ENCODE measurements around the gene EFHC1. TPM values are rescaled to one million over a fixed set of nuclear protein-coding genes. Genes with fewer than 3 reads are reported as not detected.
A peak's percentile ranks its signal among the peaks of the same experiment; 100 is the strongest.

EFHC1 gene
- total RNA-seq, 1 donor, result 21.6 TPM

DNA sequence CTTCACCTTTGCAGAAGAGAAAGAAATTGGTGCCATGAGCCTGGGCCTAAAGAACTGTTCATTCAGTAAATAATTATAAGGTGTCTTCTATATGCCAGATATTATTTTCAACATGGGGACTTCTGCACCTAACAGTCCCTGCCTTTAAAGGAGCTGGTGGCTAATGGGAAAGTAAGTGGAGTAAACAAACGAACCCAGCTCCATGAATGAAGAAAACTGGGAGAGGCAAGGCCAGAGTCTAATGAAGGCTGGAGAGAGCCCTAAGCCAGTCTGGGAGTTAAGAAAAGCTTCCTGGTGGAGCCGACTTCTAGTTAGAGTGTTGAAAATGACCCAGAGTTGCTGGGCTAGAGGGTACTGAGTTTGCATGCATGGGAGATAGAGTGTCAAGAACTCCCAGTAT, 24.2 kb upstream of the EFHC1 start:
- TF ChIP-seq CTCF (IDR thresholded peaks at IDR 0.05; ENCODE audit: insufficient read depth, low read depth, low read length), result no peak
- H3K4me3 ChIP-seq (ENCODE audit: low read depth, low read length), result no peak overlapping the region
- DNase-seq (ENCODE audit: low read depth), result no peak

- peak; percentile 70 for DNase-seq (ENCODE audit: low read depth)
- no peak overlapping the region for H3K4me3 ChIP-seq (ENCODE audit: low read depth, low read length)
- peak; percentile 90 for TF ChIP-seq CTCF (IDR thresholded peaks at IDR 0.05; ENCODE audit: insufficient read depth, low read depth, low read length)
Measured at GRCh38 chr6:52399511-52400312, 20.4 kb upstream of the EFHC1 start.

- no peak for DNase-seq (ENCODE audit: low read depth)
- H3K4me3 ChIP-seq (ENCODE audit: low read depth, low read length), result no peak overlapping the region
- no peak for TF ChIP-seq CTCF (IDR thresholded peaks at IDR 0.05; ENCODE audit: insufficient read depth, low read depth, low read length)
Measured at GRCh38 chr6:52400313-52401041, 19.7 kb upstream of the EFHC1 start.

DNA sequence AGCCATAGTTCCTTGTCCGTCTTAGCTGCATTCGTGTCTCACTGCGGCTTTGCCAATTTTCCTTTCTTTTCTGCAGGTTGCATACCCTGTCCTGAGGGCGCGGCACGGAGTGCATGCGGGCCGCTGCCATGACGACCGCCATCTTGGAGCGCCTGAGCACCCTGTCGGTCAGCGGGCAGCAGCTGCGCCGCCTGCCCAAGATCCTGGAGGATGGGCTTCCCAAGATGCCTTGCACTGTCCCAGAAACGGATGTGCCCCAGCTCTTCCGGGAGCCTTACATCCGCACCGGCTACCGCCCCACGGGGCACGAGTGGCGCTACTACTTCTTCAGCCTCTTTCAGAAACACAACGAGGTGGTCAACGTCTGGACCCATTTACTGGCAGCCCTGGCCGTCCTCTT, 17.1 kb upstream of the EFHC1 start:
- TF ChIP-seq CTCF (IDR thresholded peaks at IDR 0.05; ENCODE audit: insufficient read depth, low read depth, low read length), result no peak

DNA sequence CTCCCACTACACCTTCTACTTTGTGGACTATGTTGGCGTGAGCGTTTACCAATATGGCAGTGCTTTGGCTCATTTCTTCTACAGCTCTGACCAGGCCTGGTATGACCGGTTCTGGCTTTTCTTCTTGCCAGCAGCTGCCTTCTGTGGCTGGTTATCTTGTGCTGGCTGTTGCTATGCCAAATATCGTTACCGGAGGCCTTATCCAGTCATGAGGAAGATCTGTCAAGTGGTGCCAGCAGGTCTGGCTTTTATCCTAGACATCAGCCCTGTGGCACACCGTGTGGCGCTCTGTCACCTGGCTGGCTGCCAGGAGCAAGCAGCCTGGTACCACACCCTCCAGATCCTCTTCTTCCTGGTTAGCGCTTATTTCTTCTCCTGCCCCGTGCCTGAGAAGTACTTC, 16.5 kb upstream of the EFHC1 start:
- no peak overlapping the region for H3K4me3 ChIP-seq (ENCODE audit: low read depth, low read length)
- TF ChIP-seq CTCF (IDR thresholded peaks at IDR 0.05; ENCODE audit: insufficient read depth, low read depth, low read length), result no peak
- no peak for DNase-seq (ENCODE audit: low read depth)

More for the DNA sequence above, 17.1 kb upstream of the EFHC1 start:
- no peak overlapping the region for H3K4me3 ChIP-seq (ENCODE audit: low read depth, low read length)
- DNase-seq (ENCODE audit: low read depth), result no peak

- TF ChIP-seq CTCF (IDR thresholded peaks at IDR 0.05; ENCODE audit: insufficient read depth, low read depth, low read length), result no peak
- no peak overlapping the region for H3K4me3 ChIP-seq (ENCODE audit: low read depth, low read length)
Measured at GRCh38 chr6:52405243-52405642, 14.9 kb upstream of the EFHC1 start.

More at GRCh38 chr6:52405243-52405642, 14.9 kb upstream of the EFHC1 start:
- no peak for DNase-seq (ENCODE audit: low read depth)

Data from fibroblast of villous mesenchyme (primary cell).